Activated naive CD4-positive, alpha-beta T cell treated with anti-CD3 and anti-CD28 coated beads for 36 hours (primary cell): Measurements from ENCODE around the gene LDHD. TPM values are rescaled to one million over a fixed set of nuclear protein-coding genes. Genes with fewer than 3 reads are reported as not detected.
"Not testable (repeated sequence)": the region's sequence is repeated elsewhere in the genome, so short reads cannot be mapped to it uniquely, and the experiment has no call there.

ENCODE experiments used
- CTCF ChIA-PET: fragments of 350-600 bp; sonication (Branson Sonifier 250); formaldehyde crosslinking; loops from one replicate; lab custom pipeline; 2021; ENCODE audit warnings: antibody characterized with exemption; lab: Charles Lee
- DNase-seq: peaks from one replicate; pipeline ENCODE4 v3.0.0-alpha.2; 2020
- H3K27ac Mint-ChIP-seq: one replicate; pipeline ENCODE4 v1.8.0; 2021; ENCODE audit warnings: mild to moderate bottlenecking, mixed read lengths
- H3K27me3 Mint-ChIP-seq: one replicate; pipeline ENCODE4 v1.8.0; 2021; ENCODE audit warnings: low read depth, mixed read lengths
- H3K36me3 Mint-ChIP-seq: one replicate; pipeline ENCODE4 v1.8.0; 2021; ENCODE audit warnings: low read depth, mixed read lengths
- H3K4me1 Mint-ChIP-seq: one replicate; pipeline ENCODE4 v1.8.0; 2021; ENCODE audit warnings: low read depth, mixed read lengths
- H3K4me3 Mint-ChIP-seq: one replicate; pipeline ENCODE4 v1.8.0; 2021; ENCODE audit warnings: mild to moderate bottlenecking, moderate library complexity, mixed read lengths
- H3K9me3 Mint-ChIP-seq: one replicate; pipeline ENCODE4 v1.8.0; 2021; ENCODE audit warnings: mixed read lengths
- intact Hi-C: fragments of 100-400 bp; cut with micrococcal nuclease; formaldehyde crosslinking; loops from one replicate; pipeline ENCODE4 v1.15.1; 2023
- total RNA-seq, 2 experiments: library from RNA; stranded (reverse); gene quantifications; one replicate each; pipeline ENCODE4 v1.2.3, GENCODE V29; 2021

The LDHD gene
- total RNA-seq, 2 experiments from 2014 or later, result 0.33 to 0.42 TPM

GRCh38 chr16:75096656-75097055, 19.9 kb downstream of the LDHD start:
- intact Hi-C loops, result no loop called here
- peaks cover 39% of the 10 kb centered on the region for H3K4me1 Mint-ChIP-seq
- CTCF ChIA-PET, result interaction anchor here (0.7 to 5.7 kb wide), 2 partner anchors 14 to 25 kb away, joined by 4 to 65 read pairs; no protein-coding TSS in a partner anchor
- no peaks in the 10 kb centered on the region for H3K9me3 Mint-ChIP-seq
- H3K36me3 Mint-ChIP-seq, result peaks cover 2% of the 10 kb centered on the region
- no peaks in the 10 kb centered on the region for H3K27me3 Mint-ChIP-seq
- no peak overlapping the region for H3K4me3 Mint-ChIP-seq
- no peak for DNase-seq
- H3K27ac Mint-ChIP-seq, result no peak overlapping the region

- CTCF ChIA-PET, result no interaction called here
- no peak for DNase-seq
- H3K36me3 Mint-ChIP-seq, result peaks cover 2% of the 10 kb centered on the region
- no peak overlapping the region for H3K27ac Mint-ChIP-seq
- intact Hi-C loops, result no loop called here
- H3K9me3 Mint-ChIP-seq, result no peaks in the 10 kb centered on the region
- H3K4me3 Mint-ChIP-seq, result no peak overlapping the region
- peaks cover 34% of the 10 kb centered on the region for H3K4me1 Mint-ChIP-seq
- H3K27me3 Mint-ChIP-seq, result no peaks in the 10 kb centered on the region
Observed at GRCh38 chr16:75095204-75095621, 21.4 kb downstream of the LDHD start.

- CTCF ChIA-PET, result no interaction called here
- H3K9me3 Mint-ChIP-seq, result no peaks in the 10 kb centered on the region
- H3K27me3 Mint-ChIP-seq, result no peaks in the 10 kb centered on the region
- H3K4me3 Mint-ChIP-seq, result no peak overlapping the region
- H3K36me3 Mint-ChIP-seq, result peaks cover 2% of the 10 kb centered on the region
- no peak for DNase-seq
- H3K27ac Mint-ChIP-seq, result no peak overlapping the region
- peaks cover 25% of the 10 kb centered on the region for H3K4me1 Mint-ChIP-seq
- intact Hi-C loops, result no loop called here
Observed at GRCh38 chr16:75093598-75094540, 22.7 kb downstream of the LDHD start.

GRCh38 chr16:75092777-75093176, 23.8 kb downstream of the LDHD start:
- no peaks in the 10 kb centered on the region for H3K27me3 Mint-ChIP-seq
- H3K27ac Mint-ChIP-seq, result no peak overlapping the region
- no peak for DNase-seq
- H3K36me3 Mint-ChIP-seq, result peaks cover 2% of the 10 kb centered on the region
- H3K4me1 Mint-ChIP-seq, result peaks cover 16% of the 10 kb centered on the region
- no peaks in the 10 kb centered on the region for H3K9me3 Mint-ChIP-seq
- no peak overlapping the region for H3K4me3 Mint-ChIP-seq
- intact Hi-C loops, result no loop called here
- CTCF ChIA-PET, result no interaction called here

- H3K9me3 Mint-ChIP-seq, DNase-seq, H3K27me3 Mint-ChIP-seq, H3K27ac Mint-ChIP-seq, H3K4me1 Mint-ChIP-seq, H3K4me3 Mint-ChIP-seq, intact Hi-C loops, H3K36me3 Mint-ChIP-seq: not testable (repeated sequence)
- CTCF ChIA-PET, result interaction anchor here (1.4 kb wide), 1 partner anchor 93 kb away, joined by 4 read pairs; no protein-coding TSS in a partner anchor
Observed at GRCh38 chr16:75091619-75092018, 25.0 kb downstream of the LDHD start.

- H3K27ac Mint-ChIP-seq, H3K4me1 Mint-ChIP-seq, H3K36me3 Mint-ChIP-seq, H3K27me3 Mint-ChIP-seq, DNase-seq, H3K4me3 Mint-ChIP-seq, intact Hi-C loops, H3K9me3 Mint-ChIP-seq: not testable (repeated sequence)
- CTCF ChIA-PET, result interaction anchor here (1.4 kb wide), 1 partner anchor 93 kb away, joined by 4 read pairs; no protein-coding TSS in a partner anchor
Observed at GRCh38 chr16:75090899-75091298, 25.7 kb downstream of the LDHD start.

GRCh38 chr16:75089486-75090202, 26.9 kb downstream of the LDHD start:
- Mint-ChIP-seq H3K27ac (no peak overlapping the region), H3K4me1 (peaks cover 5% of the 10 kb centered on the region)

GRCh38 chr16:75088934-75089333, 27.6 kb downstream of the LDHD start:
- intact Hi-C loops, result no loop called here
- H3K27me3 Mint-ChIP-seq, result no peaks in the 10 kb centered on the region
- no peak for DNase-seq
- CTCF ChIA-PET, result interaction anchor here (0.9 to 1.2 kb wide), 2 partner anchors 21 to 77 kb away, joined by 3 read pairs; no protein-coding TSS in a partner anchor
- peaks cover 5% of the 10 kb centered on the region for H3K4me1 Mint-ChIP-seq
- H3K36me3 Mint-ChIP-seq, result no peaks in the 10 kb centered on the region
- H3K27ac Mint-ChIP-seq, result no peak overlapping the region
- H3K4me3 Mint-ChIP-seq, result no peak overlapping the region
- no peaks in the 10 kb centered on the region for H3K9me3 Mint-ChIP-seq

More at GRCh38 chr16:75089486-75090202, 26.9 kb downstream of the LDHD start:
- DNase-seq, result no peak
- Mint-ChIP-seq H3K36me3 (no peaks in the 10 kb centered on the region), H3K27me3 (no peaks in the 10 kb centered on the region), H3K9me3 (no peaks in the 10 kb centered on the region), H3K4me3 (no peak overlapping the region)
- CTCF ChIA-PET, result interaction anchor here (0.9 kb wide), 1 partner anchor 20 kb away, joined by 3 read pairs; no protein-coding TSS in a partner anchor
- intact Hi-C loops, result no loop called here

GRCh38 chr16:75088216-75088615, 28.4 kb downstream of the LDHD start:
- intact Hi-C loops, result no loop called here
- DNase-seq, result no peak
- Mint-ChIP-seq H3K27ac (no peak overlapping the region), H3K4me1 (peaks cover 5% of the 10 kb centered on the region), H3K9me3 (no peaks in the 10 kb centered on the region), H3K27me3 (no peaks in the 10 kb centered on the region), H3K4me3 (no peak overlapping the region), H3K36me3 (no peaks in the 10 kb centered on the region)
- CTCF ChIA-PET, result interaction anchor here (1.2 to 1.4 kb wide), 2 partner anchors 23 to 76 kb away, joined by 3 to 4 read pairs; no protein-coding TSS in a partner anchor

- H3K36me3 Mint-ChIP-seq, result no peaks in the 10 kb centered on the region
- H3K4me3 Mint-ChIP-seq, result no peak overlapping the region
- CTCF ChIA-PET, result interaction anchor here (1.4 kb wide), 1 partner anchor 24 kb away, joined by 4 read pairs; no protein-coding TSS in a partner anchor
- H3K27me3 Mint-ChIP-seq, result no peaks in the 10 kb centered on the region
- no peak overlapping the region for H3K27ac Mint-ChIP-seq
- intact Hi-C loops, result no loop called here
- H3K9me3 Mint-ChIP-seq, result no peaks in the 10 kb centered on the region
- DNase-seq, result no peak
- H3K4me1 Mint-ChIP-seq, result peaks cover 5% of the 10 kb centered on the region
Observed at GRCh38 chr16:75087375-75087979, 29.1 kb downstream of the LDHD start.

GRCh38 chr16:75086688-75087374, 29.7 kb downstream of the LDHD start:
- no peak overlapping the region for H3K4me3 Mint-ChIP-seq
- DNase-seq, result no peak
- H3K4me1 Mint-ChIP-seq, result peaks cover 5% of the 10 kb centered on the region
- H3K36me3 Mint-ChIP-seq, result no peaks in the 10 kb centered on the region
- intact Hi-C loops, result no loop called here
- CTCF ChIA-PET, result interaction anchor here (1.4 kb wide), 1 partner anchor 25 kb away, joined by 4 read pairs; no protein-coding TSS in a partner anchor
- H3K27me3 Mint-ChIP-seq, result no peaks in the 10 kb centered on the region
- no peaks in the 10 kb centered on the region for H3K9me3 Mint-ChIP-seq
- H3K27ac Mint-ChIP-seq, result no peak overlapping the region
